GM12878 (cell line): ENCODE measurements around the gene FAHD1. TPM values are rescaled to one million over a fixed set of nuclear protein-coding genes. Genes with fewer than 3 reads are reported as not detected.

ENCODE experiments used
- ATAC-seq: fragments of 200-7000 bp; cut with Tn5 transposase; 3 replicates; pipeline ENCODE4 v1.9.1; 2020; ENCODE audit warnings: mild to moderate bottlenecking, moderate library complexity
- BruUV-seq: library from RNA; stranded (reverse); fragments of 400-500 nt; replicated peaks from 2 replicates; lab custom pipeline; 2021; lab: Mats Ljungman, UMichigan
- CTCF ChIA-PET: fragments of 300-600 bp; sonication (Branson Sonifier 250); formaldehyde crosslinking; extraction: SDS; loops from one replicate; lab custom pipeline; 2021; ENCODE audit warnings: inconsistent platforms; lab: Yijun Ruan, JAX
- POLR2A ChIA-PET: fragments of 350-600 bp; formaldehyde crosslinking; extraction: SDS; loops from one replicate; lab custom pipeline; 2021; ENCODE audit warnings: inconsistent platforms; lab: Charles Lee
- RAD21 ChIA-PET: fragments of 300-600 bp; sonication (Branson Sonifier 250); formaldehyde crosslinking; loops from one replicate; lab custom pipeline; 2023; ENCODE audit warnings: antibody characterized with exemption; ENCODE audit not compliant: unreplicated experiment; lab: Charles Lee
- SMC1A ChIA-PET: fragments of 300-600 bp; sonication (Branson Sonifier 250); formaldehyde crosslinking; loops from one replicate; lab custom pipeline; 2023; ENCODE audit not compliant: unreplicated experiment, uncharacterized antibody; lab: Charles Lee
- DNase-seq: peaks from one replicate; pipeline ENCODE4 v3.0.0-alpha.2; 2011; ENCODE audit warnings: low read depth, low spot score
- FAIRE-seq: peaks from 3 replicates; lab custom pipeline; 2011; peaks lifted over from hg19 to GRCh38; lab: Jason Lieb, UNC
- H2AFZ ChIP-seq: 2 replicates; pipeline ENCODE4 v1.6.0; 2011; ENCODE audit warnings: low read depth, low read length, control low read depth; ENCODE audit not compliant: control insufficient read depth
- H3K27ac ChIP-seq: 2 replicates; pipeline ENCODE4 v1.5.1; 2011; ENCODE audit warnings: control low read depth; ENCODE audit not compliant: control insufficient read depth, insufficient read depth
- H3K27me3 ChIP-seq, 2 experiments: replicated peaks in 1 of 2; 2 replicates each; pipeline versions ENCODE4 v1.6.0 to v1.6.1; 2011; ENCODE audit warnings: low read length in 1 of 2; ENCODE audit not compliant: control insufficient read depth in 2 of 2, insufficient read depth in 2 of 2
- H3K36me3 ChIP-seq, 2 experiments: 2 replicates each; pipeline ENCODE4 v1.5.1; 2011; ENCODE audit warnings: low read length in 1 of 2; ENCODE audit not compliant: control insufficient read depth in 2 of 2, insufficient read depth in 2 of 2
- H3K4me1 ChIP-seq: 2 replicates; pipeline ENCODE4 v1.6.1; 2011; ENCODE audit warnings: mild to moderate bottlenecking, low read length, moderate library complexity, mixed read lengths; ENCODE audit not compliant: control insufficient read depth, insufficient read depth
- H3K4me2 ChIP-seq: 2 replicates; pipeline ENCODE4 v1.6.0; 2011; ENCODE audit warnings: control low read depth; ENCODE audit not compliant: control insufficient read depth, insufficient read depth
- H3K4me3 ChIP-seq: fragments of 200-600 bp; sonication (generic); 2 replicates; pipeline ENCODE4 v1.5.1; 2016
- H3K79me2 ChIP-seq: 2 replicates; pipeline ENCODE4 v1.6.0; 2011; ENCODE audit warnings: low read length; ENCODE audit not compliant: control insufficient read depth, insufficient read depth
- H3K9ac ChIP-seq: 2 replicates; pipeline ENCODE4 v1.8.0; 2011; ENCODE audit warnings: low read length, control low read depth, mixed read lengths; ENCODE audit not compliant: control insufficient read depth, insufficient read depth
- H3K9me3 ChIP-seq: replicated peaks from 3 replicates; pipeline ENCODE4 v1.5.1; 2011; ENCODE audit warnings: mild to moderate bottlenecking, low read length; ENCODE audit not compliant: control insufficient read depth, insufficient read depth
- H4K20me1 ChIP-seq: 2 replicates; pipeline ENCODE4 v1.6.0; 2011; ENCODE audit not compliant: control insufficient read depth, insufficient read depth
- NR2C1 ChIP-seq: fragments of 450-650 bp; IDR thresholded peaks from 2 replicates; pipeline ENCODE4 v1.6.1; 2017; ENCODE audit warnings: antibody characterized with exemption, mild to moderate bottlenecking, moderate library complexity
- RELA ChIP-seq: fragments of 450-650 bp; IDR thresholded peaks from 2 replicates; pipeline ENCODE4 v1.8.0; 2014; ENCODE audit warnings: borderline replicate concordance; ENCODE audit not compliant: partially characterized antibody
- TBL1XR1 ChIP-seq: IDR thresholded peaks from 2 replicates; pipeline ENCODE4 v1.6.1; 2012; ENCODE audit warnings: low read depth, low read length, improper control_type of control experiment
- ZNF24 ChIP-seq: fragments of 450-650 bp; IDR thresholded peaks from 2 replicates; pipeline ENCODE4 v1.6.1; 2017; ENCODE audit warnings: antibody characterized with exemption, mild to moderate bottlenecking
- whole genome bisulfite sequencing: methylation state at CpG from one replicate; pipeline ENCODE4 v1.1.6; 2016; ENCODE audit warnings: low lambda C conversion rate; ENCODE audit not compliant: insufficient replicate concordance, insufficient coverage; ENCODE audit errors: missing lambda C conversion rate; 5-methylcytosine and 5-hydroxymethylcytosine counted together
- in situ Hi-C: fragments of 300-500 bp; cut with MboI; formaldehyde crosslinking; loops from 9 replicates; pipeline ENCODE4 v1.14.3; 2018; ENCODE audit warnings: mixed read lengths
- intact Hi-C: fragments of 100-400 bp; cut with micrococcal nuclease; formaldehyde crosslinking; loops from one replicate; pipeline ENCODE4 v1.14.2; 2022; ENCODE audit not compliant: unreplicated experiment
- polyA plus RNA-seq, 11 experiments: library from polyadenylated mRNA; depleted of rRNA in 4 of 11; unstranded in 6 of 11; stranded (reverse) in 5 of 11; fragments of >200 nt; fragmentation: Nextera tagmentation in 4 of 11; fragmentation: Illumina TruSeq in 1 of 11; extraction: Ambion mirVana in 4 of 11; extraction: Trizol in 1 of 11; gene quantifications; 1 replicate in 1 of 11; 2 replicates in 10 of 11; pipeline versions ENCODE4 v1.2.1 to v1.2.3, GENCODE V29; 2011 to 2016; ENCODE audit warnings: inconsistent platforms in 2 of 11, missing spikeins in 2 of 11, low read depth in 1 of 11
- total RNA-seq, 4 experiments: library from RNA; depleted of rRNA in 3 of 4; stranded (reverse); fragments of >200 nt in 3 of 4; fragmentation: Illumina TruSeq in 1 of 4; extraction: Trizol in 1 of 4; gene quantifications; 2 replicates each; pipeline versions ENCODE4 v1.2.1 to v1.2.3, GENCODE V29; 2013 to 2021
- TF ChIP-seq, protein P1 (sequence below): fragments of 450-650 bp; conservative IDR thresholded peaks from 2 replicates; pipeline ENCODE4 v1.6.1; 2017; ENCODE audit warnings: mild to moderate bottlenecking, moderate library complexity
- TF ChIP-seq, protein P2 (sequence below): fragments of 450-650 bp; formaldehyde crosslinking; IDR thresholded peaks from 2 replicates; pipeline ENCODE4 v1.5.0; 2022; ENCODE audit warnings: mild to moderate bottlenecking, missing genetic modification characterization

The FAHD1 gene
- total and polyA plus RNA-seq, 10 of the 15 experiments (the other 5 are each of a cell fraction or from before 2014, with no cell fraction given), result 4.3 to 43.0 (median 18.8) TPM

DNA sequence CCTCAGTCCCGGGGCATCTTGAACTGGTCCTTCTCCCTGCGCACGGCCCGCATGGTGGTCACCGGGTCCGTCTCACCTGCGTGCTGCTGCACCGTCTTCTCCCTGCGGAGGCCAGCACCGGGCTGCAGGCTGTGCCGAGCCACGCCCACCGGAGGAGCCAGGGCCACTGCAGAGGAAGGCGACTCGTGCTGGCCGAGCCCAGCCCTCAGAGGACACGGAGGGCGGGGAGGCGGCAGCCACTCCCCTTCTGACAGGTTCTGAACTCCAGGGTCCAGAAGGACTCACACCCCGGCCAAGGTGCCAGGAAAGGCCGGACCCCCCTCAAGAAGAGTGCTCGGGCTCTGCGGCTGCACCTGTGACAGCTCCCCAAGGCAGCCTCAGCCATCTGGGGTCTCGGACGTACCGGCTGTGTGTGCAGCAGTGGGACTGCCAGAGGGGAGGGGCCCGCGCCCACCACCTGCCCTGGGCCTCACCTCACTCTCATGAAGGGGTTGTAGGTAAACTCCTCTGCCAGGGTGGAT lies 17.7 kb upstream of the FAHD1 start:
- FAIRE-seq, result no peak
- POLR2A ChIA-PET, result no interaction called here
- no peak overlapping the region for H3K9ac ChIP-seq
- DNase-seq, result no peak
- no peak overlapping the region for H3K4me2 ChIP-seq
- RAD21 ChIA-PET, result no interaction called here
- 88% methylated on average over 25 of the region's 28 CpGs for WGBS
- H3K4me3 ChIP-seq, result no peak overlapping the region
- H3K36me3 ChIP-seq, result peaks cover 0 to 1% of the 10 kb centered on the region in 2 experiments; a peak in 3 of 4 replicates
- in situ Hi-C loops, result no loop called here
- H2AFZ ChIP-seq, result no peak overlapping the region
- no peaks in the 10 kb centered on the region; the same call in 2 of the 3 replicates for H3K9me3 ChIP-seq
- H3K27ac ChIP-seq, result no peak overlapping the region
- CTCF ChIA-PET, result no interaction called here
- SMC1A ChIA-PET, result no interaction called here
- no peaks in the 10 kb centered on the region for H3K27me3 ChIP-seq
- no peaks in the 10 kb centered on the region for H3K79me2 ChIP-seq
- no TSS peak for BruUV-seq
- no peaks in the 10 kb centered on the region for H3K4me1 ChIP-seq
- TF ChIP-seq, protein P1, sequence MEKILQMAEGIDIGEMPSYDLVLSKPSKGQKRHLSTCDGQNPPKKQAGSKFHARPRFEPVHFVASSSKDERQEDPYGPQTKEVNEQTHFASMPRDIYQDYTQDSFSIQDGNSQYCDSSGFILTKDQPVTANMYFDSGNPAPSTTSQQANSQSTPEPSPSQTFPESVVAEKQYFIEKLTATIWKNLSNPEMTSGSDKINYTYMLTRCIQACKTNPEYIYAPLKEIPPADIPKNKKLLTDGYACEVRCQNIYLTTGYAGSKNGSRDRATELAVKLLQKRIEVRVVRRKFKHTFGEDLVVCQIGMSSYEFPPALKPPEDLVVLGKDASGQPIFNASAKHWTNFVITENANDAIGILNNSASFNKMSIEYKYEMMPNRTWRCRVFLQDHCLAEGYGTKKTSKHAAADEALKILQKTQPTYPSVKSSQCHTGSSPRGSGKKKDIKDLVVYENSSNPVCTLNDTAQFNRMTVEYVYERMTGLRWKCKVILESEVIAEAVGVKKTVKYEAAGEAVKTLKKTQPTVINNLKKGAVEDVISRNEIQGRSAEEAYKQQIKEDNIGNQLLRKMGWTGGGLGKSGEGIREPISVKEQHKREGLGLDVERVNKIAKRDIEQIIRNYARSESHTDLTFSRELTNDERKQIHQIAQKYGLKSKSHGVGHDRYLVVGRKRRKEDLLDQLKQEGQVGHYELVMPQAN, result no peak
- no peak for TF ChIP-seq RELA
- TF ChIP-seq TBL1XR1, result no peak
- TF ChIP-seq, protein P2, sequence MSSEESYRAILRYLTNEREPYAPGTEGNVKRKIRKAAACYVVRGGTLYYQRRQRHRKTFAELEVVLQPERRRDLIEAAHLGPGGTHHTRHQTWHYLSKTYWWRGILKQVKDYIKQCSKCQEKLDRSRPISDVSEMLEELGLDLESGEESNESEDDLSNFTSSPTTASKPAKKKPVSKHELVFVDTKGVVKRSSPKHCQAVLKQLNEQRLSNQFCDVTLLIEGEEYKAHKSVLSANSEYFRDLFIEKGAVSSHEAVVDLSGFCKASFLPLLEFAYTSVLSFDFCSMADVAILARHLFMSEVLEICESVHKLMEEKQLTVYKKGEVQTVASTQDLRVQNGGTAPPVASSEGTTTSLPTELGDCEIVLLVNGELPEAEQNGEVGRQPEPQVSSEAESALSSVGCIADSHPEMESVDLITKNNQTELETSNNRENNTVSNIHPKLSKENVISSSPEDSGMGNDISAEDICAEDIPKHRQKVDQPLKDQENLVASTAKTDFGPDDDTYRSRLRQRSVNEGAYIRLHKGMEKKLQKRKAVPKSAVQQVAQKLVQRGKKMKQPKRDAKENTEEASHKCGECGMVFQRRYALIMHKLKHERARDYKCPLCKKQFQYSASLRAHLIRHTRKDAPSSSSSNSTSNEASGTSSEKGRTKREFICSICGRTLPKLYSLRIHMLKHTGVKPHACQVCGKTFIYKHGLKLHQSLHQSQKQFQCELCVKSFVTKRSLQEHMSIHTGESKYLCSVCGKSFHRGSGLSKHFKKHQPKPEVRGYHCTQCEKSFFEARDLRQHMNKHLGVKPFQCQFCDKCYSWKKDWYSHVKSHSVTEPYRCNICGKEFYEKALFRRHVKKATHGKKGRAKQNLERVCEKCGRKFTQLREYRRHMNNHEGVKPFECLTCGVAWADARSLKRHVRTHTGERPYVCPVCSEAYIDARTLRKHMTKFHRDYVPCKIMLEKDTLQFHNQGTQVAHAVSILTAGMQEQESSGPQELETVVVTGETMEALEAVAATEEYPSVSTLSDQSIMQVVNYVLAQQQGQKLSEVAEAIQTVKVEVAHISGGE, result no peak
- TF ChIP-seq ZNF24, result no peak
- TF ChIP-seq NR2C1, result no peak
- ATAC-seq, result no peak
- intact Hi-C loops, result no loop called here
- no peaks in the 10 kb centered on the region for H4K20me1 ChIP-seq
